H4 (cell line): Measurements from ENCODE around the gene ANKRD12. TPM values are rescaled to one million over a fixed set of nuclear protein-coding genes. Genes with fewer than 3 reads are reported as not detected.

Experiments
- DNase-seq: peaks from one replicate; pipeline ENCODE4 v3.0.0-alpha.2; 2015; ENCODE audit warnings: low spot score
- total RNA-seq: library from RNA; depleted of rRNA; stranded (reverse); fragments of >200 nt; shearing (Covaris generic); gene quantifications from 2 replicates; pipeline ENCODE4 v1.2.3, GENCODE V29; 2014

ANKRD12 gene
- total RNA-seq, 1 experiment from 2014 or later: 5.1 TPM

DNA sequence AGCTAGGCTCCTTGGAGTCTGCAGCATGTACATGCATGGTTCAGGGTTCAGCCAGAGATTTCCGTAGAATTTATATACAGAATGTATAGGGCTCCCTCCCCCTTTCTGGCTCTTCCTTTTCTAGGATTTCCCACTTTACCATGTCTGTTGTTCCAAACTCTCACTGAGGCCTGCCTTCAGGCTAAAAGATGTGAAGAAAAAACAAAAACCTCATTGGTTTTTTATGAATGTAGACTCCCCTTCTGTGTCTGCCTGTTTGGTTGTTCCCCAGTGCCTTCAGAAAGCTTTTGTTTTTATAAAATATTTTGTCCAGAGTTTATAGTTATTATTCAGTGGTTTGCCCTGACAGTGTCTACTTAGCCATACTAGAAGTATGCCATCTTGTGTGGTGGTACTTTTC lies 30.5 kb upstream of the ANKRD12 start:
- no peak for DNase-seq

DNA sequence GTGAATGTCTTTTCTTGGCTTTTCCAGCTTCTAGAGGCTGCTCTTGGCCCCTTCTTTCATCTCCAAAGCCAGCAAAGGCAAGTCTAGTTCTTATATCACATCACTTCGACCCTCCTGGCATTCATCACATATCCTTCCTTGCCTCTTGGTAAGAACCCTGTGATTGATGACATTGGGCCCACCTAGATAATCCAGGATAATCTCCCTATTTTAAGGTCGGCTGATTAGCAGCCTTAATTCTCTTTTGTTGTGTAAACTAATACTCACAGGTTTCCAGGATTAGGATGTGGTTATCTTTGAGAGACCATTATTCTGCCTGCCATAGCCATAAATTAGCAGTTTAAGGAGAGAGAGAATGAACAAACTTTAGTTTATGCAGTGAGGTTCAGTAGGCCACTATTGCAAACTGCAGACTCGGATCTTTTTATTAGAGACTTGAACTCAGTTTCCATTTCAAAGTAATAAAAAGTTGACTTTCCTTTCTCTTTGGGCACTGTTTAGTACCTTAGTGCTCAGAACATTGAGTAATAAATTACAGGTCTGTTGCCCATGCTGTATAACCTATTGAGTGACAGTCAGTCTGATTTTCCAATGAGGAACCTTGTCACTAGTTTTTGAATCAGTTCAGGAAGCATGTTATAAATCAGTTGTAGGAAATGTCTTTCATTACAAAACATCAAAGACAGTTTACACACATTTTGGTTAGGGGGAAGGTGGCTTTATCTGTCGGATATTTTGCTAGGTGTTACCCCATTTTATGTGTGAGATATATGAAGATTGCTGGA lies 29.6 kb upstream of the ANKRD12 start:
- no peak for DNase-seq

DNA sequence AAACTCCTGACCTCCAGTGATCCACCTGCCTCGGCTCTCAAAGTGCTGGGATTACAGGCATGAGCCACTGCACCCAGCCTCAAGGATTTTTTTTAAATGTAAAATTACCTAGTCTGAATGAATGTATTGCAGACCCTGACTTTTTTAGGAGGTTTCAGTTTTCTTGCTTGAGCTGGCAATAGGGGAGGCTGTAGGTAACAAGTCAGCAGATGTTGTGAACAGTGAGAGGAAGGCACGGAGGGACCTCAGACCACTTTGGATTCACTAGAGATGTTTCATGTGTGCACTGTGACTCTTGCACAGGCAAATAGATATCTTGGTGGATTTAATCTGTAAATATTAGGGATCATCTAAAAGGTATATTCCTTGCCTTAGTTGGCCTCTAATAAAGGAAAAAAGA lies 27.7 kb upstream of the ANKRD12 start:
- no peak for DNase-seq

DNA sequence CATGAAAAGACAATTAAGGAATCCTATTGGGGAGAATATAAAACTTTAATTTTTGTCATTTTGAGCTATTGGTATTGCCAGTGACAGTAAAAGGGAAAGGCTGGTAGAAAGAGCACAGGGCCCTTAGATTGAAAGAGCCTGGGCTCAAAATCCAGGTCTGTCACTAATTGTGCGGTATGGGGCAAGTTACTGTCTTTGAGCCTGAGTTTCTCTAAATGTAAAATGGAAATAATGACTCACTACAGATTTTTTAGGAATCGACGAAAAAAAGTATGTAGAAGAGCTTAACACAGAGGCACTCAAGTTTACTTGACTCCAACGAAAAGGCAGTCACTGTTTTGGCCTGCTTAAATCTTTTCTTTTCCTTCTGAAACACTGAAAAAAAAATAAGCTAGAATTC lies 27.1 kb upstream of the ANKRD12 start:
- DNase-seq: no peak

DNA sequence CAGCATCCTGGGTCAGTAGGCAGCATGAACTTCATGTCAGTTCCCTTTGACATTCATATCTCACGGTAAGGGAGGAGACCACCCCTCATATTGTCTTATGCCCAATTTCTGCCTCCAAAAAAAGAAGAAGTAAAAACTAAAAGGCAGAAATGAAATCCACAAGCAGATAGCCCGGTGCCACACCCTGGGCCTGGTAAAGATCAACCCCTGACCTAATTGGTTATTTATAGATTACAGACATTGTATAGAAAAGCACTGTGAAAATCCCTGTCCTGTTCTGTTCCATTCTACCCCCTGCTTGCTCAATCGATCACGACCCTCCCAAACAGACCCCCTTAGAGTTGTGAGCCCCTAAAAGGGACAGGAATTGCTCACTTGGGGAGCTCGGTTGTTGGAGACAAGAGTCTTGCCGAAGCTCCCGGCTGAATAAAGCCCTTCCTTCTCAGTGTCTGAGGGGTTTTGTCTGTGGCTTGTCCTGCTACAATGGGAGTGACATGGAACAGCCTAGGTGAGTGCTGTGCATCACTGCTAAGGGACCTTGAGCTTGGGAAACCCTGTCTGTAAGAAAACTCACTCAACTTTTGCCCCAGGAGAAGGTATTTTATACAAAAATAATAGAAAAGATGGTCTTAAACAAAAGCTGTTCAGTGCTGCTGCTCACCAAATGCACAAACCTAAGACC lies 23.0 kb upstream of the ANKRD12 start:
- no peak for DNase-seq

DNA sequence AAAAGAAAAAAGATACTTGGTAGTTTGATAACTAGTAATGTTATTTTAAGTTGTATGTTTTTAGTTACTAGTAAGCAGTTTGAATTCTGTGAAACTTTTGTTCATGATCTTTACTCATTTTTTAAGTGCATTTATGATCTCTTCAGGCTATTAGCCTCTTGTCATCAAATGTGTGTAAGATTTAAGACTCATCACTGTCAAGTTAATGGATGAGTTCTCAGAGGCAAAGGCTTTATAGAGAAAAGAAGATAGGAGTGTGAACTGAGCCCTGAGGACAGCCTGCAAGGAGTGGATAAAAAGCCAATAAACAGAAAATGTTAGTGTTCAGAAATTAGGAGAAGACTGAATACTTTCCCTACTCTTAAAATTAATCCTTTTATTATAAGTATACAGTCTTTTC lies 20.6 kb upstream of the ANKRD12 start:
- DNase-seq: no peak

DNA sequence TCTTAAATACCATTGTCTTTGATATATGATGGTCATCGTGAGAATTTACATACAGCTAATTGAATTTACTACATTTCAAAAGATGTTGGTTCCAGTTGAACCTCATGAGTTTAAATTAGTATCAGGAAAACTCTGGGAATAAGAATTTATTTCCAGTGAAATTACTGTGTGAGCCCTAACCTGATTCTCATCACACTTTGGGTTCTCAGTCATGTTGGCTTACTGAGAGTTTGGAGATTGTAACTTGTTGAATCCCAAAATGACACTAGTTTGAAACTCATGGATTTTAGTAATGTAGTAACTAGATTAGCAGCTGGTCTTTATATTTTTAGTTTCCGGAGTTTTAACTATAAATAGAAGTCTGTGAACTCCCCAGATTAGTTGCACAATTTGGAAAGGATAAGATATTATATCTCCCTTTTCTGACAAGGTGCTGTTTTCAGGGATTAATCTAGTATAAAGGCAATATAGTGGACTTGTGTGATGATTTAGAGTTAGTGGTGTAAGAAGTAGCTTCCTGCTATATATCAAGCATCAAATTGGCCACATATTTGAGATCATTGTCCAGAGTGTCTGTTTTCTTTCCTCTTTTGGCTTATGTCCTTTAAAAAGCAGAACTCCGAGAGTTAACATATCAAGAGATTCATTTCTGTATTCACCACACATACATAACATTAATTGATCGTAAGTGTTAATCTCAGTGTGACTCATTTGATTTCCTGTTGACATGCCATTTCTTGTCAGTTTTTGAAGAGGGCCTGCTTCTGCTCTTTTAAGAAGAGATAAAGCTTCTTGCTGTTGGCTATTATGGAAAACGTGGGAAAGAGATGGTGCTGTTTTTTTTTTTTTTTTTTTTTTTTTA lies 18.4 kb upstream of the ANKRD12 start:
- DNase-seq: no peak

DNA sequence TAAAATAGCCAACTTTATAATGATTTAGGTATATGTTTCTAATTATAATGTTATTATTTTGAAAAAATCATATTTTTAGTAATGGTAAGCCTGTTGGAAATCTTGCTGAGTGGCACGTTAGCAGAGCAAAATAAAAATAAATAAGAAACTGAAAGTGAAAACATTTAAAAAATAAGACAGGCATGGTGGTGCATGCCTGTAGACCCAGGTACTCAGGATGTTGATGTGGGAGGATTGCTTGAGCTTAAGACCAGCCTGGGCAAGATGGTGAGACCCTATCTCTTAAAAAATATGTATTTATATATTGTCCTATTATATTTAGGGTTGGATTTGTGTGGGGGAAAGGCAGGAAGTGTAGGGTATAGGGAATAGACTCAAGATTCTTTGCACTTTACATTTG lies 15.8 kb upstream of the ANKRD12 start:
- no peak for DNase-seq

DNA sequence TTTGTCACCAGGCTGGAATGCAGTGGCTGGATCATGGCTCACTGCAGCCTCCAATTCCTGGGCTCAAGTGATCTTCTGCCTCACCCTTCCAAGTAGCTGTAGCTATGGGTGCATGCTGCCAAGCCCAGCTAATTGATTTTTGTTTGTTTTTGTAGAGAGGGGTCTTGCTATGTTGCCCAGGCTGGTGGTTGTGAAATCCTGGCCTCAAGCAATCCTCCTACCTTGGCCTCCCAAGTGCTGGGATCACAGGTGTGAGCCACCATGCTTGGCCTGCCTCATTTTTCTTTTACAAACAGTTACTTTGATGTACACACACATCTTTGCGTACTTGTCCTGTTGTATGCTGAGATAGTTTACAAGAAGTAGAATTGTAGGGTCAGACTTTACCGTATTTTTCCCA lies 13.1 kb upstream of the ANKRD12 start:
- no peak for DNase-seq

DNA sequence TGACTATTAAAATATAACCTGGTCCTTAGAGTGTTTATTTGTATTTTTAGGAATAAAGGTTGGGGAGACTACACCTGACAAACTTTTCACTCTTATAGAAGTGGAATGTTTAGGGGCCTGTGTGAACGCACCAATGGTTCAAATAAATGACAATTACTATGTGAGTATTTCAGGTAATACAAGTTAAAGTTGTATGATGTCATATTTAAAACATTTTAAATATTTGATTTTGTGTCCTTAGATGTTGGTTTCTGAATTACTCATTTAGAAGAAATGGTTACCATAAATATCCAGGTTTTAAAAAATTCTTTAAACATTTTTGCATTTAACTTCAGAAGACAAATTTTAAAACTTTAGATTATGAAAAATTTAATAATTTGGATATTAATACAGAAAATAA lies 11.8 kb upstream of the ANKRD12 start:
- no peak for DNase-seq

DNA sequence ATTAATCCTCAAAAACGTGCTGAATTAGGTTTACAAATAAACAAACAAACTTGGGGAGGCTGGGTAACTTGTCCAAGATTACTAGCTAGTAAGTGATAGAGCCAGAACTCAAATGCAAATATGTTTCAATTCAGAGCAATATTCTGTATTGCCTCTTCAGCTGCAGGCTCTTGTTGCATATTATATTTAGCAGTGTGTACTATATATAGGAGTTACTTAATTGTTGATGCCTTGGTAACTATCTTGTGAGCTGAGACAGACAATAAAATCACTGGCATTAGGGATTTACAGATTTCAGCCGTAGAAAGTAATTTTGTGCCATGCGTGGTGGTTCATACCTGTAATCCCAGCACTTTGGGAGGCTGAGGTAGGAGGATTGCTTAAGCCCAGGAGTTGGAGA lies 10.2 kb upstream of the ANKRD12 start:
- no peak for DNase-seq

DNA sequence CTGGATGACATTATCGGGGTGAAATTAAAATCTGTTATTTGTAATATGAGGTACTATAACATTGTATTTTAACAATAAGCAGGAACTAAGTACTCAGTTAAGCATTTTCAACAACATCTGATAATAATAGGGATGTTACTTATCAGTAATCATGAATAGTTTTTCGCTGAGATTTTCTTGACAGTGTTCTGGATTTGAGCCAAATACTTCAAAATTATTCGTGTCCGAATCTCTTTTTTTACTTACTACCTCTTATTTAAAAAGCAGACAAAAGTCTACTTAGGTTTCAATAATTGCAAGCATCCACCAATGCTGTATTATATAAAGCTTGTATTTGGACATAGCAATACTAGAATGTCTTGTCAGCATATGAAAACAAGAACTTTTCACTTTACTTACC lies 6.4 kb upstream of the ANKRD12 start:
- no peak for DNase-seq

DNA sequence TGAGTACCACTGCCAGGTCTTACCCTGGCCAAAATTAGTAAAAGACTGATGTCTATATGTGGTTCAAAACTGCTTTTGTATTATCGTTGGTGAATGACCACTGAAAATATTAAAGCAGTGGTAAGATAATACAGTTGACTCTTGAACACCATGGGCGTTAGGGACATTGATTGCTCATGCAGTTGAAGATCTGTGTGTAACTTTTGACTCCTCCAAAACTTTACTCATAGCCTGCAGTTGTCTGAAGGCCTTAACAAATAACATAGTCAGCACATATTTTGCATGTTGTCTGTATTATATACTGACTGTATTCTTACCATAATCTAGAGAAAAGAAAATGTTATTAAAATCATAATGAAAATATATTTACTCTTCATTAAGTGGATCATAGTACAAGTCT lies 5.8 kb upstream of the ANKRD12 start:
- no peak for DNase-seq

DNA sequence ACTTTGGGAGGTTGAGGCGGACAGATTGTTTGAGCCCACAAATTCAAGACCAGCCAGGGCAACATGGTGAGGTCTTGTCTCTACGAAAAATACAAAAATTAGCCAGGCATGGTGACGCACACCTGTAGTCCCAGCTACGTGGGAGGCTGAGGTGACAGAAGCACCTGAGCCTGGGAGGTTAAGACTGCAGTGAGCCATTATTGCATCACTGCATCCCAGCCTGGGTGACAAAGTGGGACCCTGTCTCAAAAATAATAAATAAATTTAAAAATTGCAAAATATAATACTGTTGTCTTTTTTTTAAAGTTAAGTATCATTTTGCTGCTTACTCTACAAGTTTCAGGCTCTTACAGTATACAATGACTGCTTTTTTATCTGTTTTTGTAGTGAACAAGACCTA lies 4.0 kb upstream of the ANKRD12 start:
- DNase-seq: no peak

DNA sequence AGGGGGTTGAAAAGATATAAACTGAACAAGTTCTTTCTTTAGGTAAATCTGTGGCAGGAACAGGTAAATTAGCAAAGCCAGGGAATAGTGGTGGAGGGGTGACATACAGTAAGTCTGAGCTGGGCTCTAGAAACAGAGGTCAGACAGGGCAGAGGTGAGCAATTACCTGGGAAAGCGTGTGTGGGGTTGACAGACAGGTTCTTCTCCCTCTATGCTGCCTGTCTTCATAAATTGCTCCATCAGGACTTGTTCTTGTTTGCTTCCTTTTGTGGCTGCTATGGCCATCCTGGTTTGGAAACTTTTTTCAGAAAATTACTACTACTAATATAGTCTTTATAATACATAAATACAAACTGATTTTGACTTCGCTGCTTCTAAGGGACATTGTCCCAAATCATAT lies 3.4 kb upstream of the ANKRD12 start:
- no peak for DNase-seq

DNA sequence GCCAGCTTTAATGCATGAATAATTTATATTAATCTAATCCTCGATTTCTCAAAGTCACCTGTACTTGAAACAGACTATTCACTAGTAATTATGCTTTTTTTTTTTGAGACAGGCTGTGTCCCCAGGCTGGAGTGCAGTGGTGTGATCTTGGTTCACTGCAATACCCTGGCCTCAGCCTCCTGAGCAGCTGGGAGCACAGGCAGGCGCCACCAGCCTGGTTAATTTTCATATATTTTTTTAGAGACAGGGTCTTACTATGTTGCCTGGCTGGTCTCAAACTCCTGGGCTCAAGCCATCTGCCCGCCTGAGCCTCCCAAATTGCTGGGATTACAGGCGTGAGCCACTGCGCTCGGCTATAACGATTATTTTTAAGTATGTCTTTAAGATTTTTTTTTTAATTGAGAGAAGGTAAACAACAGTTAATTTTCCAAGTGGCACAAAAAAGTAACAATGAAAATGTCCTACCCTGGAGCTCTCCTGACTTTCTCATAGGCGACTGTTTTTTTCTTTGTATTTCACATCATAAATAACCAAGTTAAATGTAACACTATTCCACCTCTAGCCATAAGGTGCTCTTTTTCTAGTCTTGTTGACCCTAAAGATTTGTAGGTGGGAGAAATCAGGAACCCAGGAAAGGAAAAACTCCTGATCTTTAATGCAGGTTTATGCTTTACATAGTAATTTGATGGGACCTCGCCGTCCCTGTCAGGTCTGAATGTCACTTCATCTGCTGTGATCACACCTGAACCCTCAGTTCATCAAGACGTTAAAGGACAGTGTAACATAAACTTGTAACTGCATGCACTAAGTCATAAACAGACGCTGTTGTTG lies 1.3 kb upstream of the ANKRD12 start:
- DNase-seq: no peak

DNA sequence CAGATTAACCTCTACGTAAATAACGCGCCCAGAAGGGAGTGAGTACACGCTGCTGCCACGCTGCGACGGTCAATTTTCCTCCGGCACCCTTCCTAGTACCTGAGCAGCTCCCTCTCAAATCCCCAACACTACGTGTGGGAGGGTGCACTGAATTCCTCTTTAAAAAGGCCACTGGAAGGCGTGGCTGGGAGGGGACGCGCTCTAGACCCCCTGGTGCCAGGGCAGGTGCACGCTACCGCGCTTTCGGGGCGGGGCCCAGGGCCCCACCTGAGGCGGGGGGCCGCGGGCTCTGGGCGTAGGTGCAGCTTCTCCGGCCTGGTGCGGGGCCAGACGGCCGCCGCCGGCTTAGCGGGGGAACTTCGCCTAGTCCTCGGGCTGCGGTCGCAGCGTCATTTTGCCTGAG lies 668 bp upstream of the ANKRD12 start:
- peak; percentile 13 for DNase-seq

DNA sequence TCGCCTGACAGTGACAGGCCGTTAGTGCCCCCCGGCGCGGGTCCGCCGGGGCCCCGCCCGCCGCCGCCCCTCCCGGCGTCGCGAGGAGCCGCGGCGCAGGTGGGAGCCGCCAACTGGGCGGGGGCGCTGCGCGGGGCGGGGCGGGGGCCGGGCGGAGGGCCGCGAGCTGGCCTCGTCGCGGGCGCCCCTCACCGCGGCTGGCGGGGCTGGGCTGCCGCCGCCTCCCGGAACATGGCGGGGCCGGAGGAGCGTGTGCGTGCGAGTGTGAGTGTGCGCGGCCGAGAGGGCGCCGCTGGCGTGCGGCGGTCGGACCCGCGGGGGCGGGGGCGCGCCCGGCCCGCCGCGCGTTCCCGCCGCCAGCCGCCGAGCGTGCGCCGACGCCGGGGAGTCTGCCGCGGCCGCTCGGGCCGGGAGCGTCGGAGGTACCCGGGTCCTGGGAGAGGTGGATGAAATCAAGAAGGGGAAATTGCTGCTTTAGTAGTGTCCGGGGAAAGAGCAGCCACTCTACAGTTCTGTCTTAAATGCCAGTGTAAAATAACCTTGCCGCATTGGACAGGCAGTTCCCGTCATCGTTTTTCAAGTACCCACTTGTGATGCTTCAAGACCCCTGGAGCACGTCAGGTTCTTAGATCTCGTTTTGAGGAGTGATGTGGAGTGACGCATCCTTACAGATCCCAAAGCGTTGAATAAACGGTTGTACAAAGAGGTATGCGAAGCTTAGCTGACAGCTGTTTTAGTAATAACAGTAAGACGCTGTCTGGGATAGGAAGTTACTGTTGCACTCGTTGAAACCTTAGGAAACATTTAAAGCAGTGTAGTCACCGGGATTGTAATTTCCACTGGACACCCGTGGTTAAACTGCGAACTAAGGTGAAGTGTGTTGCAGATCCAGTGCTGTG lies 836 bp downstream of the ANKRD12 start:
- DNase-seq: peak; percentile 60

DNA sequence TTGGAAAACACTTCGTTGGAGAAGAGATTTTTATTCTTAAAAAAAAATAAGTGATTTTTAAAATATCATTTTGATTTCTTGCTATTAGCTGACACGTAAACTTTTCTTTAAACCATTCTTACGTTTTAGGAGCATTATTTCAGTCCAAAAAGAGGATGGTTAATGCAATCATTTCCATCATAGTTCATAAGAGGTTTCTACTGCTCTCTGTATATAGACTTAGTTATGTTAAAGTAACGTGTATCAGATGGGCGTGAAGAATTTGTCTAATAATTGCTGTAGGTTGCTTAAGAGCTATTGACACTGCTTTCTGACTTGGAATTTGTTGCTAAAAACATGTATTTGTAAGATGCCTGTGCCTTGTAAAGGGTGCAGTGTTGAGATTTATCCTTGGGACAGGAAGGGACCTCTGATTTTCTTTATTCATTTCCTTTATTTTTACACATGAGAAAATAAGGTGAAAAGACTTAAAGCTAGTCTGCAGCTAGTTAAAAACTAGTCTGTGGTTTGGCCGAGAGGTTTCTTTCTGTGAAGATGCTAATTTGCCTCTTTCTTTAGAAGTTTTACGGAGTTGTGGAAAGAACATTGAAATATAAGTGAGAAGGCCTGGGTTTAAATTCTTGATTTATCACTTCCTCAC lies 2.9 kb downstream of the ANKRD12 start:
- DNase-seq: no peak

DNA sequence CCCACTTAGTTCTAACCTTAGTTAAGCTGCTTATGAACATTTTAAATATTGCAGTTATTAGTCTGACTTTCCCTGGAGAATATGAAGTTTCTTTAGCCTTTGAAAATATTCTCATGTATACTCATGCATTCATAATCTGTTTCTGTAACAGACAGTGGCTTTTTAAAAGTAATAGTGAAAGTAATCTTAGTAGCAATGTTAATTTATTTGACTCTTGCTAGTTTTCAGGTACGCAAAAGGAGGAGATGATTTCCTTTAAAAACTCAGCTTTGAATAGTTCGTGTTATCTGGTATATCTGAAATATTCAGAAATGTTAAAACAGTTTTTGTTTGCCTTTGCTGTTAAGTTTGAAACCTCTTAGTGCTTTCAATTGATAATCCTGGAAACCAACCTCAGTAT lies 3.8 kb downstream of the ANKRD12 start:
- no peak for DNase-seq
